T-helper 2 cell (primary cell): ENCODE results near the gene BLOC1S1.

Experiments used
- DNase-seq, 5 experiments: peaks; one replicate each; pipeline versions ENCODE4 v3.0.0 to v3.0.0-alpha.2; 2012 to 2022

BLOC1S1 gene

GRCh38 chr12:55695349-55695748, 20.5 kb upstream of the BLOC1S1 start:
- DNase-seq = no peak

DNA sequence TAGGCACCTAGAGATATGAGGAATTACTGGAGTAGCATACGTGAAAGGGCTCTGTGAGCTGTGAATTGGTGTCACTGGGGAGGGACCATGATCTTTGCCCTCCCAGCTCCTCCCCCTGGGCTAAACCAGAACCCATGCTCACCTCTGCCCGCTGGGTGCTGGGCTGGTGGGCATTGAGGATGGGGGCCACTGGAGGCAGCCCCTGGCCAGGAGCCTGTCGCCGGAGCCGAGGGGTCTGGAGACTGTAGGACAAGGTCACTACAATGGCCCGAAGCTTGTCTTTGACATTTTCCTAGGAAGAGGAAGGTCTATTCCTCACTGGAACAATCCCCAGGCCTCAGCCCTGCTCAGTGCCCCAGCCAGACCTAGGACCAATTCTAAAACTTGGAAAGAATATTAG, 19.7 kb upstream of the BLOC1S1 start:
- no peak for DNase-seq

DNA sequence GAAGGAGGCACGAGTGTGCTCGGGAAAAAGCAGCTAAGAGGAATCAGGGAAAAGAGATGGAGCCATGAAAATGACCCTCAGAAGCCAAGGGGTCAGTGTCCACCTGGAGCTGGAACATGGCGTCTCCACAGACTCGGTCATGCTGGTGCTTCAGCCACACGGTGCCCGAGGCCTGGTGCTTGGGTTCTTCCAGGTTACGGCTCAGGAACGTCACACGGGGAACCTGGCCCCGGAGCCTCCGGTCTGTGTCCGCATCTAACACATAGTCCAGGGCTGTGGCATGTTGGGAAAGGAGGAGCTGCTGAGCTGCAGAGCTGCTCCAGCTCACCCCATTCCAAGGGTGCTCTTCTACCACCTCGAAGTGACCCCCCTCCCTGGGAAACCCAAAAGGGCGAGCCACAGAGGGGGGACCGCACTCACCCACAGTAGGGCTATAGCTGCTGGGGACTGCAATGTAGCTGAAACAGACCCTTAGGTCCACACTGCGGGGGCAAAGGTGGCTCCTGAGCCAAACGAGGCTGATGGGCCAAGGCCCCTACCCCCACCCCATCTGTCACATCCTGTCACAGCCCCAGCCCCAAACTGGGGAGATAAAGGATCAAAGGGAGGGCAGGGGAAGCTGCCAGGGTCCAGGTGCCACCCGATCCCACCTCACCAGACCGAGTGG, 18.9 kb upstream of the BLOC1S1 start:
- no peak for DNase-seq

DNA sequence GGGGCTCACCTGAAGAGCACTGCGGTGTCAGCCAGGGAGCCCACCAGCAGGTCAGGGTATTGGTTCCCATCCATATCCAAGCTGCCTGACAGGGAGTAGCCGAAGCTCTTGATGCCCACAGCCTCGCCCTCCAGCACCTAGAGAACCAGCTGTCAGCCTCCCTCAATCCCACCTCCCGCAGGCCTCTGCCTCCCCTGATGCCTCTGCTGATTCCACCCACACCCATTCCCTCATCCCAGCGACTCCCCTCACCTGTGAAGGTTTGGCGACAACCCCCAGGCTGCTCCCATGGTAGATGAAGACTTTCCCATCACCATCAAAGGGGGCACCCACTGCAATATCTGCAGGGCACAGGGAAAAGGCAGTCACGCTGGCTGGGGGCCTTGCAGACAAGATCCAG, 18.2 kb upstream of the BLOC1S1 start:
- no peak for DNase-seq

- DNase-seq = no peak
Observed at GRCh38 chr12:55698241-55698955, 17.4 kb upstream of the BLOC1S1 start.

- no peak for DNase-seq
Observed at GRCh38 chr12:55698965-55699364, 16.9 kb upstream of the BLOC1S1 start.

DNA sequence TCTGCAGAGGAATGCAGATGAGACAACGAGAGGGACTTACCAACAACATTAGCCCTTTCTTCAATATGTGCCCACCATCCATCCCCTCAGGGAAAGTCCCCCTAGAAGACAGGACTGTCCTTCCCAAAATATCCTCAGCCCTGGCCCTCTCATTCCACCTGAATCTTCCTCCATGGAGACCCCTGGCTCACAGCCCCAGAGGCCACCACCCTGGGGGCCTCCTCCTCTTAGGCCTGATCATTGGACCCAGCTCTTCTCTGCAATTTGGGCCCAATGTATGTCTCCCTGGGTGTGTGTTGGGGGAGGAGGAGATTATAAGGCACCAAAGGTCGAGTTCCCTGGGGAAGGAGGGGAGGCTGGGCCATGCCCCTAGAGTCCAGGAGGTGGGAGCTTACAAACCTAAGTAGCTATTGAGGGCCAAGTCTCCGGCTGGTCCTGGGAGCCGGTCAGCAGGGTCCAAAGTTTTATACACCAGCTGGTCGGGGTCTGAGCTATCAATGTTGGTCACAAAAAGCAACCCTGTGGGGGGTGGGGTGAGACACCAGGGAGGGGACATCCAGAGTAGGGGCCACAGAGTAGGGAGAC, 16.3 kb upstream of the BLOC1S1 start:
- DNase-seq = no peak

DNA sequence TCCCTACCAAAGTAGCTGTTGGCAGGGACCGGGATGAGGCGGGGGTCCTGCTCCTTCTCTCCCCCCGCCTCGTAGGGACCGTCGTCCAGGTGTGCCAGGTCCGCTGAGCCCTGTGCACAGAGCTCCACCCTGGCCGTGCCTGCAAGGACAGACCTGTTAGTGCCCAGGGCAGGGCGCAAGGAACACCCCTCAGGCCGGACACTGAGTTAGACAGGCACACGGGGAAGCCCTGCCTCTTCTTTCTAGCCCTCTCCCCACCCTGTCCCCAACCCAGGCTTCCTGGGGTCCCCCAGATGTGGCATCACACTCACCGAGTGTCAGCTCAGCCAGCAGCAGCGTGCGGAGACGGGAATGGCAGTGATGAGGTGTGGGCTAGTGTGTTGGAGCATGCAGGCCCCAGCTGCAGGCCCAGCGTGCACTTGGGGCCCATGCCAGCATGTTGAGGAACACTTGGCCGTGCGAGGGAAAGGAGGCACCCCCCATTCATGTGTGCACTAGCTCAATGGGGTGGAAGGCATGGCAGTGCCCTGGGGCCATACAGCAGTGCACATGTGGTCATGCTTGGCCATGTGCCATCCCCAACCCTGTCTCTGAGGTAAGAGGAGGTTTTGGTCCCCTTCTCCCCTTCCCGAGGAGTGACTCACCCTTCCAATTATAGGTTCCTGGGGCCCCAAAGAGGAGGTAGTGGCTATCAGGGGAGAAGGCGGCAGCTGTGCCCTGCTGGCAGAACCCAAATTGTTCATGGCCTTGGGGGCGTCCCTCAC, 15.4 kb upstream of the BLOC1S1 start:
- DNase-seq = no peak

- no peak for DNase-seq
Observed at GRCh38 chr12:55702861-55703260, 13.0 kb upstream of the BLOC1S1 start.

GRCh38 chr12:55703288-55703687, 12.6 kb upstream of the BLOC1S1 start:
- DNase-seq = no peak

DNA sequence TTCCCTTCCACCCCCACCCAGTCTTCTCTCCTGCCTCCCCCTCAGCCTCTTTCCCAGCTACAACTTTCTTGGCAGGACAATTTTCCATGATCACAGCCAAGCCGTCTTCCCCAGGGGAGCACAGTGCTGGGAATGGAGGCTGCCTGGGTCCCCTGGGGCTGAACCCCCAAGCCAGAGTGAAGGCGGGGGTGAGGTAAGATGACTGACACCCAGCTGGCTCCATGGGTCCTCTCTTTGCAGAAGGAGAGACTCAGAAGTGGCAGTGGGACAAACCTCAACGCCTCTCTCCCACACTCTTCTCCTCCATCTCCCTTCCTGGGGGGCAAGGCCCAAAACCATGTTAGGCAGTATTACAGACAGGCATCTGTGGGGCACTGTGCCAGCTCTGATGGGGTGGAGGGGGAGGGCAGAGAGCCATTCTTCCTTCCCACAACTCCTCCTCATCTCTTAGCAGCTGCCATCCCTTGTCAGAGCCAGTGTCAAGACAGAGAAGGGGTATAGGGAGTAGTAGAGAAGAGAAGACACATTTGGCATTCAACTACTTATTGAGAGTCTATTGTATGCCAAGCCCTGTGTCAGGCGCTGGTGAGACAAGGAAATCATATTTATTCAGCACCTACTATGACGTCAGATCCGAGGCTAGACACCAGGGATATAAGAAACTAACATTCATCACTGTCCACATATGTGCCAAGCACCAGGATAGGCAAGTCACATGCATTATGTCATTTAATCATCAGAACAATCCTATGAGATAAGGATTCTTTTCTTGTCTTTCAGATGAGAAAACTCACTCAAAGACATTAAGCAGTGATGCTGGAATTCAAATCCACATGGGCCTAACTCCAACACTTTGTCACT, 11.7 kb upstream of the BLOC1S1 start:
- DNase-seq = no peak

GRCh38 chr12:55704824-55705718, 10.8 kb upstream of the BLOC1S1 start:
- no peak for DNase-seq

DNA sequence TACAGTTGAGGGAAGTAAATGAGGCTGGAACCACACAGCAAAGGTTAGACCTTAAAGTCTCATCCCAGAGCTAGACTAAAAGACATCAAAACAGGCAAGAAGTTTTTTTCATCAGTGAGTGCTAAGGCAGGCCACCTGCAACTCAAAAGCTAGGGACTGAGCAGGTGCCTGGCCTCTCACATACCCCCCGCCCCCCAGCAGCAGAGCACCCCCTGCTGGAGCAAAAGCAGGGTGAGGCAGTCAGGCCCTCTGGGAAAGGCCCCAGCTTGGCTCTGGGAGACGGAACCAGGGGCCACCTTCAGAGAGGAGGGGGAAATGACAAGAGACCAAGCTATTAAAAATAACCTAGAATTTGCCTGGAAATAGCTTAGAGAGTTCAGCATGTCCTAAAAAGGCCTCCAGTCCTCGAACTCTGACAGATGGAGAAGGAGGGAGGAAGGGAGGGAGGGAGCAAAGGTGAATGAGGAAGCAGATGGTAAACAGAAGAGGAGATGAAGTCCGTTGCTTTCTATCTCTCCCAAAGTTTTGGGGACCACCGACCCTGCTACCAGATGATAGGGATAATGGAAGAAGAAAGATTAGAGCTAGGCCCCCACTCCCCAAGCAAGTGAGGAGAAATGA, 10.0 kb upstream of the BLOC1S1 start:
- DNase-seq = no peak

DNA sequence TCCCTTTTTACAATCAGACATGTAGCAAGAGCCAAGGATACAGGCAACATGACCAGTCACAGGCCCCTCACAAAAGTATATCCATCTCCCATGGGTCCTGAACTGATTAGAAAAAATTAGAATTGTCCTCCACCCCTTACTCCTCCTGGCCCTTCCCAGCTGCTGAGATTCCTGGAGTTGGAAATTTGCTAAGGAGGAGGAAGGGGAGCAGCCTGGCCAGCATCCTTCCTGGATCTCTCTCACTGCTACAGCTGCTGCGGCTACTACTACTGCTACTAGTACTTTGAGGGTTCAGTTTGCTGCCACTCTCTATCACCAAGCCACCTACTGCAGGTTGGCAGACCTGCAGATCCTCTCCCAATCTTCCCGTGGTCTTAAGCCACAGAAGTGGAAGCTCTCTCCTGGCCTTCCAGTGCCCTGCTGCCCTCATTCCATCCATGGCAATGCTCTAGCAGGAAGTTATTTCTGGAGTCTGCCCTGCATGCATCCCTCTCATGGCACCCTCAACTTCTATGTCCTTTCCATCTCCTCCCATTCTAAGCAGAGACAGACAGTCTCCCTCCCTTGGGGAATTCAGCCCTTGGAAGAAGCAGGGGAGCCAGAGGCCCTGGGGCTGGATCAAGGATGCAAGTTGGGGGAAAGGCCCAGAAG, 9.2 kb upstream of the BLOC1S1 start:
- DNase-seq = no peak

GRCh38 chr12:55707219-55707671, 8.6 kb upstream of the BLOC1S1 start:
- no peak for DNase-seq

GRCh38 chr12:55707841-55708694, 7.8 kb upstream of the BLOC1S1 start, which contains the start of gene ITGA7:
TSS of gene ITGA7 (minus strand) at chr12:55707904. CDS start at chr12:55707682, 222 bp downstream.
- DNase-seq = peak; percentile 32 to 55 (median 42)

GRCh38 chr12:55708695-55709233, 7.1 kb upstream of the BLOC1S1 start:
- no peak for DNase-seq

GRCh38 chr12:55711786-55712553, 3.9 kb upstream of the BLOC1S1 start:
- DNase-seq = no peak
